Prostate gland (tissue), 2 donors: ENCODE results near the gene CERS6.

Experiments
- POLR2A ChIP-seq: fragments of 450-650 bp; IDR thresholded peaks from one replicate; pipeline ENCODE4 v1.6.1; 2016; ENCODE audit warnings: antibody characterized with exemption, mild to moderate bottlenecking
- TF ChIP-seq, protein P1 (sequence below), 4 experiments: fragments of 200-600 bp in 2 of 4; fragments of 450-650 bp in 2 of 4; sonication (generic) in 2 of 4; IDR thresholded peaks; 1 replicate in 3 of 4; 2 replicates in 1 of 4; pipeline ENCODE4 v1.5.1; 2016 to 2019; ENCODE audit warnings: antibody characterized with exemption in 4 of 4, mild to moderate bottlenecking in 2 of 4, moderate library complexity in 2 of 4

DNA sequence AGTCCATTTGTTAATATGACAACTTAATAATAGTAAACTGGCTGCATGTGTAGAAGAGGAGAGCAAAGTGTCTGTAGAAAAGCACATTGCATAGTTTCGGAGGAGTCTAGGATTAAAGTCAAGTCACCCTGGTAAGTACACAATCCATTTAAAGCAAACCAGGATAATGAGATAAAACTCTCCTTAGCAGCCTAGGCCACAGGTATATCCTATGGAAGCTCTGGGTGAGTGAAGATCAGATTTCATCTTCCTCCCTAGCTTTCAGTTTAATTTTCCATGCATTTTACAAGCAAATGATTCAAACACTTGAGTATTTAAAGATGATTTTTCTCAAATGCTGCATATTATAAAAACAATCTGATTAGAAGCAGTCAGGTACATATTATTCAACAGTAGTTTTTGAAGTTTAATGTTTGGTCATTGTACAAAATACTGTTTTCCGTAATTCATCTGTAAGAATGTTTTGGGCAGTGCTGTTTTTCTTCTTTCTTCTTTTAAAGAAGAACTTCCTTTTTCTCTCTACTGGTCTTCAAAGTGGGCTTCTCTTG lies 10.2 kb downstream of the CERS6 start:
- TF ChIP-seq POLR2A, result no peak
- TF ChIP-seq, protein P1, sequence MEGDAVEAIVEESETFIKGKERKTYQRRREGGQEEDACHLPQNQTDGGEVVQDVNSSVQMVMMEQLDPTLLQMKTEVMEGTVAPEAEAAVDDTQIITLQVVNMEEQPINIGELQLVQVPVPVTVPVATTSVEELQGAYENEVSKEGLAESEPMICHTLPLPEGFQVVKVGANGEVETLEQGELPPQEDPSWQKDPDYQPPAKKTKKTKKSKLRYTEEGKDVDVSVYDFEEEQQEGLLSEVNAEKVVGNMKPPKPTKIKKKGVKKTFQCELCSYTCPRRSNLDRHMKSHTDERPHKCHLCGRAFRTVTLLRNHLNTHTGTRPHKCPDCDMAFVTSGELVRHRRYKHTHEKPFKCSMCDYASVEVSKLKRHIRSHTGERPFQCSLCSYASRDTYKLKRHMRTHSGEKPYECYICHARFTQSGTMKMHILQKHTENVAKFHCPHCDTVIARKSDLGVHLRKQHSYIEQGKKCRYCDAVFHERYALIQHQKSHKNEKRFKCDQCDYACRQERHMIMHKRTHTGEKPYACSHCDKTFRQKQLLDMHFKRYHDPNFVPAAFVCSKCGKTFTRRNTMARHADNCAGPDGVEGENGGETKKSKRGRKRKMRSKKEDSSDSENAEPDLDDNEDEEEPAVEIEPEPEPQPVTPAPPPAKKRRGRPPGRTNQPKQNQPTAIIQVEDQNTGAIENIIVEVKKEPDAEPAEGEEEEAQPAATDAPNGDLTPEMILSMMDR (IDR thresholded peaks at IDR 0.05), result no peak
